Lower leg skin (tissue), 3 donors: Measurements from ENCODE around the gene ZMYND11.

Experiments
- CTCF ChIP-seq, 3 donors: fragments of 450-650 bp; IDR thresholded peaks; one replicate each; pipeline ENCODE4 v1.5.1; 2016; ENCODE audit warnings: antibody characterized with exemption in 3 of 3, mild to moderate bottlenecking in 3 of 3, moderate library complexity in 2 of 3
- POLR2A ChIP-seq, 2 donors: fragments of 450-650 bp; IDR thresholded peaks; one replicate each; pipeline ENCODE4 v1.6.1; 2016 to 2017; ENCODE audit warnings: antibody characterized with exemption in 2 of 2, mild to moderate bottlenecking in 1 of 2, moderate library complexity in 1 of 2

GRCh38 chr10:260819-261429 is 125.7 kb downstream of the ZMYND11 start:
- TF ChIP-seq CTCF (IDR thresholded peaks at IDR 0.05) (no peak), POLR2A (IDR thresholded peaks at IDR 0.05) (no peak)
